Lower leg skin (tissue), 3 donors: ENCODE measurements around the gene DSC1.

Experiments used
- CTCF ChIP-seq, 3 donors: fragments of 450-650 bp; IDR thresholded peaks; one replicate each; pipeline ENCODE4 v1.5.1; 2016; ENCODE audit warnings: antibody characterized with exemption in 3 of 3, mild to moderate bottlenecking in 3 of 3, moderate library complexity in 2 of 3
- POLR2A ChIP-seq, 2 donors: fragments of 450-650 bp; IDR thresholded peaks; one replicate each; pipeline ENCODE4 v1.6.1; 2016 to 2017; ENCODE audit warnings: antibody characterized with exemption in 2 of 2, mild to moderate bottlenecking in 1 of 2, moderate library complexity in 1 of 2

DNA sequence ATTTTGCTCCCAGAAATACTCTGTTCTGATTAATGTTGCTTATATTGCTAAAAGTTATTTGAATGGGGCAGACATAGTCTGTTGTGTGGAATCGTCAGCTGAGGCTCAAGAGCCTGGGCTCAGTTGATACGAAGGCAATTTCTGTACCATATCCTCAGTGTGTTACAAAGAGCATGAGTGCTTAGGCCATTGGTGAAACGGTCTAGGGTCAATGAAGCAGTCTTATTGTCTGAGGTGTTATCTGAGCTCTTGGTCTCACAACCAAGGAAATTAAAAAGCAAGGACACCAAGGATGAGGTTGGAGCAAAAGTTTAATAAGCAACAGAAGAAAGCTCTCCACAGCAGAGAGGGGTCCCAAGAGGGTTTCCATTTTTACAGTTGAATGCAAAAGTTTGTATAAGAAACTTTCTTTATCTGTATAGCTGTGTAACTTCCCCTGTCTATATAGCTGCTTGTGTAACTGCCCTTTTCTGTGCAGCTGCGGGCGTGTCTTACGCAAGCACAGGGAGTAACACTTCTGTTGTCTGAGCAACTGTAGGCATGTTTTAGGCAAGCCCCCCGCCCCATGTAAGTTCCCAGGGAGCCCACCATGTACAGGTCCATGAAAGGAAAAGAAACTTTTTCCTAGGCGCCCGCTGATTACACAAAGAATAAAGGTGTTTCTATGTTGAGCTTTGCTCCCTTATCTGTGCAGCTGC, 40.6 kb upstream of the DSC1 start:
- no peak for TF ChIP-seq POLR2A (IDR thresholded peaks at IDR 0.05)
- no peak for TF ChIP-seq CTCF (IDR thresholded peaks at IDR 0.05)
